IPS DF 4.7 (cell line): Measurements from ENCODE around the gene GFRA1.
"Not testable (repeated sequence)": the region's sequence is repeated elsewhere in the genome, so short reads cannot be mapped to it uniquely, and the experiment has no call there.

Experiments
- DNase-seq: peaks from one replicate; pipeline ENCODE4 v3.0.0-alpha.2; 2013; ENCODE audit warnings: low spot score; ENCODE audit errors: extremely low read depth

GFRA1 gene

DNA sequence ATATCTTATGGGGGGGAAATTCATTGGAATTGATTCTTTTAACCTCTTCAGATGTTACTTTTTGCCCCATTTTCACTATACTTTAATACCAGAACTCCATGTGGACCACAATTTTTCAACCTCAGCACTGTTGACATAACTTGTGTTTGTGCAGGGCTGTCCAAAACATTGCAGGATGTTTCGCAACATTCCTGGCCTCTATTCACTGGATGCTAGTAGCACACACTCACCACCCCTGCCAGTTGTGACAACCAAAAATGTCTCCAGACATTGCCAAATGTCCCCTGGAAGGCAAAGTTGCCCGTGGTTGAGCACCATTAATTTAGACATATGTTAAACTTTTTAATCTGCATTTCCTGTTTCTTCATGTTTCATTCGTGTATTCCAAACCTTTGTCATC lies 234.7 kb downstream of the GFRA1 start:
- no peak for DNase-seq

DNA sequence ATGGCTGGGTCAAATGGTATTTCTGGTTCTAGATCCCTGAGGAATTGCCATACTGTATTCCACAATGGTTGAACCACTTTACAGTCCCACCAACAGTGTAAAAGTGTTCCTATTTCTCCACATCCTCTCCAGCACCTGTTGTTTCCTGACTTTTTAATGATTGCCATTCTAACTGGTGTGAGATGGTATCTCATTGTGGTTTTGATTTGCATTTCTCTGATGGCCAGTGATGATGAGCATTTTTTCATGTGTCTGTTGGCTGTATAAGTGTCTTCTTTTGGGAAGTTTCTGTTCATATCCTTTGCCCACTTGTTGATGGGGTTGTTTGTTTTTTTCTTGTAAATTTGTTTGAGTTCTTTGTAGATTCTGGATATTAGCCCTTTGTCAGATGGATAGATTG lies 237.6 kb downstream of the GFRA1 start:
- not testable (repeated sequence) for DNase-seq

DNA sequence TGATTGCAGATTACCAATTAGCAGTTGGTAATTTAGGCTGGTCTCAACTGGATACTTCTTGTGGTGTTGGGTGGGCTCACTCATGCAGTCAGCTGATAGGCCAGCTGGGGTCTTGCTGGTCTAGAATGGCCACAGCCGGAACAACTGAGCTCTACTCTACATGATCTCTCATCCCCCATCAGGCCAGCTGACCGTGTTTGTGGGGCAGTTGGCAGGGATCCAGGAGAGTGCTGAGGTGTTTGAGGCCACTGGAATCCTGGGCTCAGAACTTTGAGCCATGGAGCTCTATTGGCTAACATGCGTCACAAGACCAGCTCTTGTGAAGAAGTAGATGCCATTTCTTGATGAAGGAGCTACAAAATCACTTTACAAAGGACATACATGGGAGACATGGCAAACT lies 242.4 kb downstream of the GFRA1 start:
- no peak for DNase-seq

DNA sequence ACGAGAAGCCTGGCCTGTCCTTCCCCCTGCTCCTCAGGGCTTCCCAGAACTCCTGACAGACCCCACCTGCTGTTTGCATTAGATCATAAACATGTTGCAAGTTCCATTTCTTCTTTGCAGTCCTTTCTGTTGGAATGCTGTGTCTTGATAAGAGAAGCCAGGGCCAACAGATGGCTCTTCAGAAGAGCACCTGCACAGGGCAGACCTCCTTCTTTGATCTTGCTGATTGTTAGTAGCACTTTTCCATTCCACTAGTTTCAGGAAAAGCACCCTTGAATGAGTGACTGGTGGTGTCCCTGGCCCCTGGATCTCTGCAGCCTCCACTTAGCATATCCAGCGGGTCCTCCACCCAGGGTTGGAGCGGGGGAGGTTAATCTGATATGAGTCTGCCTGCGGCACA lies 243.2 kb downstream of the GFRA1 start:
- DNase-seq = no peak

- no peak for DNase-seq
Measured at GRCh38 chr10:116027355-116027754, 245.7 kb downstream of the GFRA1 start.

GRCh38 chr10:116026725-116027124 lies 246.3 kb downstream of the GFRA1 start:
- DNase-seq = no peak

- DNase-seq = no peak
Measured at GRCh38 chr10:116026315-116026714, 246.7 kb downstream of the GFRA1 start.

GRCh38 chr10:116024271-116024878 lies 248.6 kb downstream of the GFRA1 start:
- no peak for DNase-seq

DNA sequence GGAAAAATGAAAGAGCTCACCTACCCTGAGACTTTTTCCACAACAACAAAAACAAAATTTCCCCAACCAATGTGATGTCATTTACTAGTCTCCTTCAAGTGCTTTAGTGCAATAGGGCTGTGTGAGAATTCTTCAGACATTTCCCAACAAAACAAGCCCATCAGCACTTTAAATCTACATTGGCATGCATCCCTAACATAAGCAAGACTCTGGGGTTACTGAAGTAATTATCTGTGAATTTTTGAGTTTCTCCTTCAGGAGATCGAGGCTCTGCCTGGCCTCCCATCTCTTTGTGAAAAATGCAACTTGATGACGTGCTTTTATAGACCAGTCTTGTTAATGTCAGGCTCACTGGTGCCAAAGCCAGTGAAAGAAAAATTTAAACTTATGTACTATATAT lies 255.6 kb downstream of the GFRA1 start:
- DNase-seq = no peak

- no peak for DNase-seq
Measured at GRCh38 chr10:116015583-116016333, 257.2 kb downstream of the GFRA1 start.

GRCh38 chr10:116014871-116015582 lies 258.0 kb downstream of the GFRA1 start:
- no peak for DNase-seq

- no peak for DNase-seq
Measured at GRCh38 chr10:116014326-116014725, 258.7 kb downstream of the GFRA1 start.

- DNase-seq = no peak
Measured at GRCh38 chr10:116011929-116012328, 261.1 kb downstream of the GFRA1 start.

- DNase-seq = no peak
Measured at GRCh38 chr10:116007256-116007891, 265.6 kb downstream of the GFRA1 start.
